Hepatocyte (in vitro differentiated cells): Measurements from ENCODE around the gene DIP2C. TPM values are rescaled to one million over a fixed set of nuclear protein-coding genes. Genes with fewer than 3 reads are reported as not detected.
A peak's percentile ranks its signal among the peaks of the same experiment; 100 is the strongest.

Source experiments
- DNase-seq: peaks from one replicate; pipeline ENCODE4 v3.0.0-alpha.2; 2016; ENCODE audit warnings: low spot score
- H2AFZ ChIP-seq: fragments of 200-600 bp; sonication (generic); 2 replicates; pipeline ENCODE4 v1.6.0; 2016; ENCODE audit warnings: antibody characterized with exemption, mild to moderate bottlenecking
- H3K27ac ChIP-seq: fragments of 200-600 bp; sonication (generic); 2 replicates; pipeline ENCODE4 v1.5.1; 2016; ENCODE audit warnings: mild to moderate bottlenecking
- H3K27me3 ChIP-seq: fragments of 200-600 bp; sonication (generic); 2 replicates; pipeline ENCODE4 v1.6.1; 2016
- H3K36me3 ChIP-seq: fragments of 200-600 bp; sonication (generic); replicated peaks from 2 replicates; pipeline ENCODE4 v1.5.1; 2016; ENCODE audit warnings: low read depth; ENCODE audit not compliant: insufficient read depth
- H3K4me1 ChIP-seq: fragments of 200-600 bp; sonication (generic); 2 replicates; pipeline ENCODE4 v1.5.1; 2016; ENCODE audit warnings: mild to moderate bottlenecking, moderate library complexity; ENCODE audit not compliant: insufficient read depth
- H3K4me2 ChIP-seq: fragments of 200-600 bp; sonication (generic); 2 replicates; pipeline ENCODE4 v1.6.0; 2016
- H3K4me3 ChIP-seq: fragments of 200-600 bp; sonication (generic); 2 replicates; pipeline ENCODE4 v1.5.1; 2016; ENCODE audit warnings: mild to moderate bottlenecking
- H3K79me2 ChIP-seq: fragments of 200-600 bp; sonication (generic); 2 replicates; pipeline ENCODE4 v1.6.0; 2017; ENCODE audit warnings: mild to moderate bottlenecking
- H3K9me2 ChIP-seq: fragments of 200-600 bp; sonication (generic); replicated peaks from 2 replicates; pipeline ENCODE4 v1.6.0; 2017; ENCODE audit warnings: mild to moderate bottlenecking; ENCODE audit not compliant: insufficient read depth
- H3K9me3 ChIP-seq: fragments of 200-600 bp; sonication (generic); 2 replicates; pipeline ENCODE4 v1.5.1; 2016; ENCODE audit warnings: low read depth, mild to moderate bottlenecking
- H4K20me1 ChIP-seq: fragments of 200-600 bp; sonication (generic); 2 replicates; pipeline ENCODE4 v1.6.0; 2016; ENCODE audit warnings: mild to moderate bottlenecking; ENCODE audit not compliant: insufficient read depth, poor library complexity, severe bottlenecking
- CTCF ChIP-seq: fragments of 200-600 bp; sonication (generic); IDR thresholded peaks from 2 replicates; pipeline ENCODE4 v1.5.1; 2016; ENCODE audit warnings: antibody characterized with exemption, mild to moderate bottlenecking; ENCODE audit not compliant: poor library complexity
- EZH2 ChIP-seq: fragments of 200-600 bp; sonication (generic); IDR thresholded peaks from 2 replicates; pipeline ENCODE4 v1.6.1; 2016; ENCODE audit warnings: antibody characterized with exemption, mild to moderate bottlenecking, borderline replicate concordance
- EZH2phosphoT487 ChIP-seq: fragments of 200-600 bp; sonication (generic); IDR thresholded peaks from one replicate; pipeline ENCODE4 v1.6.1; 2018; ENCODE audit warnings: antibody characterized with exemption, mild to moderate bottlenecking, low read depth, moderate library complexity; ENCODE audit not compliant: unreplicated experiment, severe bottlenecking
- WGBS: methylation state at CpG from one replicate; pipeline ENCODE4 v1.1.6; 2016; ENCODE audit warnings: low lambda C conversion rate; ENCODE audit errors: missing lambda C conversion rate; 5-methylcytosine and 5-hydroxymethylcytosine counted together
- polyA plus RNA-seq: library from polyadenylated mRNA; unstranded; fragments of >200 nt; fragmentation: Nextera tagmentation; extraction: Ambion mirVana; gene quantifications from 2 replicates; pipeline ENCODE4 v1.2.1, GENCODE V29; 2016
- total RNA-seq: library from RNA; depleted of rRNA; stranded (reverse); fragments of >200 nt; gene quantifications from 2 replicates; pipeline ENCODE4 v1.2.3, GENCODE V29; 2014

Gene DIP2C
- total and polyA plus RNA-seq, 2 experiments from 2014 or later, result 11.1 to 12.8 TPM

DNA sequence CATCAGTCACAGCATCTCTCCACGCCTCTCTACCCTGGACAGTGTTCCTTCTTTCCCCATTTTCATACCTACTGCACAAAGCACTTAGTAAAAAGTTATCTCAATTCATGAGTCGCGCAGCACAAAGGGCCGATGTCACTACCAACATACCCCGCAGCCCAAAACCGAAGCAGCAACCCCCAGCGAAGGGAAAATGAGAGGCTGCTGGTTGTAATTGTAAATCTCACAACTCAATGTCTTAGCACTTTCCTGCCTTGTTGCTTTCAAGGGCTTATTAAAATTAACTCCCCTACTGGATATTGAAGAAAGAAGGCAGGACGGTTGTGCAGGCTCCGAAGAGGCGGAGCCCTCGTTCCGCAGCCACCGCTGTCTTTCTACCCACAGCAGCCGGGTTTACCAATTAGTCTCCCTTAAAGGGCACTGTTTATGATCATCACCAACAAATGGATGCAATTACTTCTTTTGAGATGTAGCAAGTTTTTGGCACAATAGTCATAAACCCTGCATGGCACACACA lies 6.5 kb downstream of the DIP2C start:
- no peaks in the 10 kb centered on the region for H3K9me3 ChIP-seq
- H4K20me1 ChIP-seq, result peaks cover 83% of the 10 kb centered on the region
- no peaks in the 10 kb centered on the region for H3K9me2 ChIP-seq
- WGBS, result 87% methylated on average over 14 of the region's 14 CpGs
- peak overlapping the region; percentile 38 for H3K4me2 ChIP-seq
- H3K27me3 ChIP-seq, result no peaks in the 10 kb centered on the region
- no peak overlapping the region for H2AFZ ChIP-seq
- peaks cover 87% of the 10 kb centered on the region for H3K79me2 ChIP-seq
- H3K4me1 ChIP-seq, result peaks cover 4% of the 10 kb centered on the region
- no peak overlapping the region for H3K4me3 ChIP-seq
- no peak overlapping the region for H3K27ac ChIP-seq
- no peaks in the 10 kb centered on the region for H3K36me3 ChIP-seq
- DNase-seq, result no peak
- TF ChIP-seq EZH2, result no peak

DNA sequence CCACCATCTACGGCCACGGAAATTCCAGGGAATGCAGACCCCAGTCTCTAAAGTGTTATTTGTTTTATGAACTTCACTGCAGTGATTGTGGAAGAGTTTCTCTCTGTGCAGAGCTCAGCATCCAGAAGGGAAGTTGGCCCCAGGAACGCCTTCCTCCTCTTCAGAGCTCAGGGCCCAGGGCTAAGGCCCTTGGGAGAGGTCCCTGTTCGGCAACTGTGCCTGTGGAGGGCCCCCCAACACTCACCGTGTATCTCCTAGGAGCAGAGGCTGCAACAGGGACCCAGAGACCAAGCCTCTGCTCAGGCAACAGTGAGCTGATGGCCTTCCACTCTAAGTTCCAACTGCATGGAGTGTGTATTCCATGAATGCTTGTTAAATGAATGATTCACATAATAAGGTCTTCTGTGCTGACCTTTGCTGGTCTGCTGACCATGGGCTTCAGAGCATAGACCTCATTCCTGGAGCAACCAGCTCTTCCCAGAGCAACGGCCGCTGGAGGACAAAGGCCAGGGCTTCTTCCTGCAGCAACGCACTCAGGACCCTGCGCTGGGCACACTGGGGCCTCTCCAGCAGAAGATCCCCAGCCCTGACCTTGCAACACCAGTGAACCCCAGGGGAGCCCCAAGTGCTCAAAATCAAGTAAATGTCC lies 7.7 kb downstream of the DIP2C start:
- Histone ChIP-seq H3K36me3 (no peaks in the 10 kb centered on the region), H3K9me2 (no peaks in the 10 kb centered on the region), H3K27ac (no peak overlapping the region), H3K4me2 (no peak overlapping the region), H4K20me1 (peaks cover 77% of the 10 kb centered on the region), H3K79me2 (peaks cover 87% of the 10 kb centered on the region), H3K9me3 (no peaks in the 10 kb centered on the region), H2AFZ (no peak overlapping the region), H3K4me3 (no peak overlapping the region), H3K27me3 (no peaks in the 10 kb centered on the region), H3K4me1 (no peaks in the 10 kb centered on the region)
- TF ChIP-seq CTCF, result no peak
- TF ChIP-seq EZH2phosphoT487, result no peak
- TF ChIP-seq EZH2, result no peak
- WGBS, result 93% methylated on average over 9 of the region's 9 CpGs
- no peak for DNase-seq

DNA sequence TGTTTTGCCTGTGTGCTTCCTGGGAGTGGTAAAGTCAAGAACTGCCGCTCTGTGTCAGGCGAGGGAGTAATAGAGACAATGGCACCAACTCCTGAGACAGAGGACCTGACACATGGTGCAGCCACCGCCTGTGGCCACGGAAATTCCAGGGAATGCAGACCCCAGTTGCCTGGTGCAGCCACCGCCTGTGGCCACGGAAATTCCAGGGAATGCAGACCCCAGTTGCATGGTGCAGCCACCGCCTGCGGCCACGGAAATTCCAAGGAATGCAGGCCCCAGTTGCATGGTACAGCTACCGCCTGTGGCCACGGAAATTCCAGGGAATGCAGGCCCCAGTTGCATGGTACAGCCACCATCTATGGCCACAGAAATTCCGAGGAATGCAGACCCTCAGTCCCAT lies 8.7 kb downstream of the DIP2C start:
- no peak overlapping the region for H2AFZ ChIP-seq
- 98% methylated on average over 12 of the region's 12 CpGs for WGBS
- no peaks in the 10 kb centered on the region for H3K9me3 ChIP-seq
- peaks cover 66% of the 10 kb centered on the region for H4K20me1 ChIP-seq
- peaks cover 87% of the 10 kb centered on the region for H3K79me2 ChIP-seq
- H3K36me3 ChIP-seq, result no peaks in the 10 kb centered on the region
- no peak for DNase-seq
- no peak for TF ChIP-seq CTCF
- no peak for TF ChIP-seq EZH2phosphoT487
- no peak for TF ChIP-seq EZH2
- no peak overlapping the region for H3K4me3 ChIP-seq
- H3K27me3 ChIP-seq, result no peaks in the 10 kb centered on the region
- H3K27ac ChIP-seq, result no peak overlapping the region
- no peak overlapping the region for H3K4me2 ChIP-seq
- no peaks in the 10 kb centered on the region for H3K9me2 ChIP-seq
- no peaks in the 10 kb centered on the region for H3K4me1 ChIP-seq

- H3K4me3 ChIP-seq, result no peak overlapping the region
- no peak overlapping the region for H2AFZ ChIP-seq
- H3K36me3 ChIP-seq, result no peaks in the 10 kb centered on the region
- H3K27me3 ChIP-seq, result no peaks in the 10 kb centered on the region
- no peak overlapping the region for H3K4me2 ChIP-seq
- WGBS, result 89% methylated on average over 11 of the region's 11 CpGs
- no peaks in the 10 kb centered on the region for H3K9me3 ChIP-seq
- no peaks in the 10 kb centered on the region for H3K9me2 ChIP-seq
- H4K20me1 ChIP-seq, result peaks cover 60% of the 10 kb centered on the region
- H3K27ac ChIP-seq, result no peak overlapping the region
- TF ChIP-seq CTCF (no peak), EZH2phosphoT487 (no peak), EZH2 (no peak)
- peaks cover 87% of the 10 kb centered on the region for H3K79me2 ChIP-seq
- no peaks in the 10 kb centered on the region for H3K4me1 ChIP-seq
- DNase-seq, result no peak
Observed at GRCh38 chr10:680146-680545, 9.3 kb downstream of the DIP2C start.
